GM21576 (cell line): ENCODE results near the gene LENG8.
A peak's percentile ranks its signal among the peaks of the same experiment; 100 is the strongest.
"Not testable (repeated sequence)": the region's sequence is repeated elsewhere in the genome, so short reads cannot be mapped to it uniquely, and the experiment has no call there.

Experiments
- ATAC-seq: cut with Tn5 transposase; IDR thresholded peaks from one replicate; pipeline ENCODE4 v1.9.1; 2021; ENCODE audit warnings: mild to moderate bottlenecking, moderate library complexity; ENCODE audit not compliant: unreplicated experiment

Gene LENG8

GRCh38 chr19:54439174-54439851 lies 9.7 kb upstream of the LENG8 start:
- no peak for ATAC-seq

- ATAC-seq = no peak
Observed at GRCh38 chr19:54440641-54441040, 8.4 kb upstream of the LENG8 start.

GRCh38 chr19:54444737-54445136 lies 4.3 kb upstream of the LENG8 start:
- no peak for ATAC-seq

- ATAC-seq = not testable (repeated sequence)
Observed at GRCh38 chr19:54446349-54446748, 2.6 kb upstream of the LENG8 start.

GRCh38 chr19:54448040-54448773 lies 792 bp upstream of the LENG8 start:
- no peak for ATAC-seq

- peak; percentile 0 for ATAC-seq
Observed at GRCh38 chr19:54449701-54450069, 686 bp downstream of the LENG8 start.

- ATAC-seq = no peak
Observed at GRCh38 chr19:54451331-54451871, 2.4 kb downstream of the LENG8 start.

- ATAC-seq = no peak
Observed at GRCh38 chr19:54451997-54452396, 3.0 kb downstream of the LENG8 start.

- ATAC-seq = no peak
Observed at GRCh38 chr19:54452626-54453025, 3.6 kb downstream of the LENG8 start.

GRCh38 chr19:54453921-54454780 lies 5.2 kb downstream of the LENG8 start:
- ATAC-seq = no peak

- no peak for ATAC-seq
Observed at GRCh38 chr19:54454781-54455675, 6.0 kb downstream of the LENG8 start.

- no peak for ATAC-seq
Observed at GRCh38 chr19:54455786-54456422, 6.9 kb downstream of the LENG8 start.

GRCh38 chr19:54456423-54457373 lies 7.7 kb downstream of the LENG8 start:
- ATAC-seq = no peak

GRCh38 chr19:54457773-54458647 lies 9.0 kb downstream of the LENG8 start:
- ATAC-seq = no peak

GRCh38 chr19:54458648-54459281 lies 9.8 kb downstream of the LENG8 start:
- no peak for ATAC-seq

- no peak for ATAC-seq
Observed at GRCh38 chr19:54459282-54460229, 10.6 kb downstream of the LENG8 start.
